ENCODE results near the gene SLC35C1.

Gene SLC35C1

DNA sequence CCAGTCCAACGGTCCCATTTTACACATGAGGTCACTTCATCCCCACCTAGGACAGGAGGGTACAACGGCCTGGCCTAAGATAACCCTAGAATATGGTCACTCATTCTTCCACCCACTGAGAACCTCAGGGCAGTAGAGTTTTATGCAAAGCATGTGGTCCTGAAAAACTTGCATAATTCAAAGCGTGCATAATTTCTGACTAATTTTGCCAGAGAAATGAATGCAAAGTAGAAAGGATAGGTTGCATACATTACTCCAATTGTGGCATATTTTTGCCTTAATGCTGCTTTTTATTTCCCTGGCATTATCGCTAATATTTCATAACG lies 32.5 kb upstream of the SLC35C1 start:
- Histone ChIP-seq H3K36me3 (no peaks in the 10 kb centered on the region), H3K4me3 (ENCODE audit: low read depth, low read length) (no peak overlapping the region), H3K4me1 (no peaks in the 10 kb centered on the region), H3K27me3 (no peaks in the 10 kb centered on the region), H3K9me3 (no peaks in the 10 kb centered on the region)
- TF ChIP-seq CTCF (IDR thresholded peaks at IDR 0.05; ENCODE audit: low read depth, low read length), result no peak
- no peak for DNase-seq

- no peaks in the 10 kb centered on the region for H3K36me3 ChIP-seq
- DNase-seq, result no peak
- H3K4me3 ChIP-seq (ENCODE audit: low read depth, low read length), result no peak overlapping the region
- no peak for TF ChIP-seq CTCF (IDR thresholded peaks at IDR 0.05; ENCODE audit: low read depth, low read length)
- no peaks in the 10 kb centered on the region for H3K27me3 ChIP-seq
- no peaks in the 10 kb centered on the region for H3K9me3 ChIP-seq
- no peaks in the 10 kb centered on the region for H3K4me1 ChIP-seq
Measured at GRCh38 chr11:45772986-45773785, 31.8 kb upstream of the SLC35C1 start.

- no peaks in the 10 kb centered on the region for H3K9me3 ChIP-seq
- H3K4me3 ChIP-seq (ENCODE audit: low read depth, low read length), result no peak overlapping the region
- H3K4me1 ChIP-seq, result no peaks in the 10 kb centered on the region
- H3K36me3 ChIP-seq, result no peaks in the 10 kb centered on the region
- TF ChIP-seq CTCF (IDR thresholded peaks at IDR 0.05; ENCODE audit: low read depth, low read length), result no peak
- no peak for DNase-seq
- H3K27me3 ChIP-seq, result no peaks in the 10 kb centered on the region
Measured at GRCh38 chr11:45773786-45774655, 30.9 kb upstream of the SLC35C1 start.

GRCh38 chr11:45774786-45775185 lies 30.2 kb upstream of the SLC35C1 start:
- Histone ChIP-seq H3K27me3 (no peaks in the 10 kb centered on the region), H3K9me3 (no peaks in the 10 kb centered on the region), H3K4me3 (ENCODE audit: low read depth, low read length) (no peak overlapping the region), H3K36me3 (no peaks in the 10 kb centered on the region), H3K4me1 (no peaks in the 10 kb centered on the region)
- no peak for TF ChIP-seq CTCF (IDR thresholded peaks at IDR 0.05; ENCODE audit: low read depth, low read length)
- no peak for DNase-seq

DNA sequence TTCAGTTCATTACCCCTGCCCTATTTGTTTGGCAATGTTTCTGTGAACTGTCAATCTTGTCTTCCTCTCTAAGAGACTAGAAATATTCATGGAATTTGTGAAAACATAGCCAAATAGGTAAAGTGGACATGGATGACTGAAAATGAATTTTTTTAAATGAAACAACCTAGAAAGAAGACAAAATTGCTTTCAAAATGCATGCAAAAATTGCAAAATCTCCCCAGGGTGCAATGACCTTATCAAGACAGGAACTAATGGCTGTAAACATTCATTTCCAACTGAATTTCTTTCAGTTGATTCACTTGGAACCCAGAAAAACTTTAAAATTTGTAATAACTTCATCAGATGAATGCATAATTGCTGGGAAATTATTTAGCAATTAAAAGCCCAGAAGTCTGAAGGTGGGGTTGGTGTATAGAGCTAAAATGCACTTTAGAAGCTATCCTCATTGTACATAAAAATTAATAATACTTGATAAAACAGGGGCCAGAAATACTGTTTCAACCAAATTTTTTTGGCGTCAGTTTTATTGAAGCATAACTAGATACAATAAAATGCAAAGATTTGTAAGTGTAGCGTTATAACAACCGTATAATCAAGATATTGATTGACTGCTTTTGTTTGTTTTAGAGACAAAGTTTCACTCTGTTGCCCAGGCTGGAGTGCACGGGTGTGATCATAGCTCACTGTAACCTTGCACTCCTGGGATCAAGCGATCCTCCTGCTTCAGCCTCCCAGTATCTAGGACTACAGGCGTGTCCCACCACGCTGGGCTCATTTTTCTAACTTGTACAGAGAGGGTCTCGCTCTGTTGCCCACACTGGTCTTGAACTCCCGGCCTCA lies 27.6 kb upstream of the SLC35C1 start:
- DNase-seq, result no peak
- H3K27me3 ChIP-seq, result no peaks in the 10 kb centered on the region
- H3K4me1 ChIP-seq, result no peaks in the 10 kb centered on the region
- H3K36me3 ChIP-seq, result no peaks in the 10 kb centered on the region
- no peaks in the 10 kb centered on the region for H3K9me3 ChIP-seq
- no peak overlapping the region for H3K4me3 ChIP-seq (ENCODE audit: low read depth, low read length)
- no peak for TF ChIP-seq CTCF (IDR thresholded peaks at IDR 0.05; ENCODE audit: low read depth, low read length)

Measured in BE2C (cell line).